SJSA1 (cell line): ENCODE data around the gene PLTP. TPM values are rescaled to one million over a fixed set of nuclear protein-coding genes. Genes with fewer than 3 reads are reported as not detected.

ENCODE experiments used
- DNase-seq, 2 experiments: peaks; one replicate each; pipeline ENCODE4 v3.0.0-alpha.2; 2015 to 2020; ENCODE audit warnings: low spot score in 2 of 2, low read depth in 1 of 2
- H3K27ac ChIP-seq: fragments of 250-450 bp; sonication (Bioruptor Pico); 2 replicates; pipeline ENCODE4 v1.5.1; 2020; ENCODE audit warnings: mild to moderate bottlenecking, moderate library complexity
- H3K27me3 ChIP-seq: fragments of 250-450 bp; sonication (Bioruptor Pico); replicated peaks from 2 replicates; pipeline ENCODE4 v1.5.1; 2020; ENCODE audit warnings: mild to moderate bottlenecking, moderate library complexity
- H3K36me3 ChIP-seq: fragments of 250-450 bp; sonication (Bioruptor Pico); 2 replicates; pipeline ENCODE4 v1.5.1; 2020; ENCODE audit warnings: mild to moderate bottlenecking
- H3K4me1 ChIP-seq: fragments of 250-450 bp; sonication (Bioruptor Pico); replicated peaks from 2 replicates; pipeline ENCODE4 v1.6.1; 2021; ENCODE audit warnings: mild to moderate bottlenecking
- H3K4me3 ChIP-seq: fragments of 250-450 bp; sonication (Bioruptor Pico); 2 replicates; pipeline ENCODE4 v1.5.1; 2020; ENCODE audit warnings: mild to moderate bottlenecking
- H3K9me3 ChIP-seq: fragments of 250-450 bp; sonication (Bioruptor Pico); replicated peaks from 2 replicates; pipeline ENCODE4 v1.5.1; 2020; ENCODE audit warnings: mild to moderate bottlenecking
- total RNA-seq: library from RNA; depleted of rRNA; stranded (reverse); fragments of >200 nt; shearing (Covaris generic); gene quantifications from 2 replicates; pipeline ENCODE4 v1.2.3, GENCODE V29; 2014

PLTP gene
- total RNA-seq, 1 experiment from 2014 or later, result 6.6 TPM

- H3K4me1 ChIP-seq, result no peaks in the 10 kb centered on the region
- no peak overlapping the region for H3K4me3 ChIP-seq
- H3K27ac ChIP-seq, result no peak overlapping the region
- no peaks in the 10 kb centered on the region for H3K9me3 ChIP-seq
- peaks cover 100% of the 10 kb centered on the region for H3K36me3 ChIP-seq
- H3K27me3 ChIP-seq, result no peaks in the 10 kb centered on the region
- DNase-seq, result peak in 1 of 2 experiments; percentile 40
These were observed 37.0 kb upstream of the PLTP start for GRCh38 chr20:45948742-45949541.

- DNase-seq, result no peak
- H3K36me3 ChIP-seq, result peaks cover 100% of the 10 kb centered on the region
- H3K4me1 ChIP-seq, result no peaks in the 10 kb centered on the region
- no peak overlapping the region for H3K27ac ChIP-seq
- H3K4me3 ChIP-seq, result no peak overlapping the region
- H3K9me3 ChIP-seq, result no peaks in the 10 kb centered on the region
- H3K27me3 ChIP-seq, result no peaks in the 10 kb centered on the region
These were observed 36.3 kb upstream of the PLTP start for GRCh38 chr20:45948261-45948733.

- H3K36me3 ChIP-seq, result peaks cover 96% of the 10 kb centered on the region
- H3K9me3 ChIP-seq, result no peaks in the 10 kb centered on the region
- H3K27ac ChIP-seq, result no peak overlapping the region
- peak in 1 of 2 experiments; percentile 42 for DNase-seq
- no peaks in the 10 kb centered on the region for H3K4me1 ChIP-seq
- H3K4me3 ChIP-seq, result no peak overlapping the region
- no peaks in the 10 kb centered on the region for H3K27me3 ChIP-seq
These were observed 35.3 kb upstream of the PLTP start for GRCh38 chr20:45947110-45947866.

- H3K27me3 ChIP-seq, result no peaks in the 10 kb centered on the region
- H3K4me1 ChIP-seq, result no peaks in the 10 kb centered on the region
- H3K36me3 ChIP-seq, result peaks cover 91% of the 10 kb centered on the region
- H3K27ac ChIP-seq, result no peak overlapping the region
- no peak for DNase-seq
- H3K9me3 ChIP-seq, result no peaks in the 10 kb centered on the region
- H3K4me3 ChIP-seq, result no peak overlapping the region
These were observed 34.4 kb upstream of the PLTP start for GRCh38 chr20:45946149-45946970.

- Histone ChIP-seq H3K27me3 (no peaks in the 10 kb centered on the region), H3K4me3 (no peak overlapping the region), H3K9me3 (no peaks in the 10 kb centered on the region), H3K36me3 (peaks cover 91% of the 10 kb centered on the region), H3K4me1 (no peaks in the 10 kb centered on the region), H3K27ac (no peak overlapping the region)
- no peak for DNase-seq
These were observed 33.8 kb upstream of the PLTP start for GRCh38 chr20:45945678-45946148.

- Histone ChIP-seq H3K27me3 (no peaks in the 10 kb centered on the region), H3K4me3 (no peak overlapping the region), H3K9me3 (no peaks in the 10 kb centered on the region), H3K36me3 (peaks cover 91% of the 10 kb centered on the region), H3K27ac (no peak overlapping the region), H3K4me1 (no peaks in the 10 kb centered on the region)
- no peak for DNase-seq
These were observed 33.2 kb upstream of the PLTP start for GRCh38 chr20:45944965-45945677.

GRCh38 chr20:45944151-45944964, 32.4 kb upstream of the PLTP start:
- Histone ChIP-seq H3K4me1 (no peaks in the 10 kb centered on the region), H3K27ac (no peak overlapping the region), H3K4me3 (no peak overlapping the region), H3K36me3 (peaks cover 91% of the 10 kb centered on the region), H3K9me3 (no peaks in the 10 kb centered on the region), H3K27me3 (no peaks in the 10 kb centered on the region)
- DNase-seq, result no peak

GRCh38 chr20:45943613-45944012, 31.7 kb upstream of the PLTP start:
- H3K36me3 ChIP-seq, result peaks cover 91% of the 10 kb centered on the region
- H3K4me3 ChIP-seq, result no peak overlapping the region
- no peaks in the 10 kb centered on the region for H3K27me3 ChIP-seq
- no peaks in the 10 kb centered on the region for H3K4me1 ChIP-seq
- no peak for DNase-seq
- H3K27ac ChIP-seq, result no peak overlapping the region
- H3K9me3 ChIP-seq, result no peaks in the 10 kb centered on the region

GRCh38 chr20:45940469-45940868, 28.5 kb upstream of the PLTP start:
- no peaks in the 10 kb centered on the region for H3K9me3 ChIP-seq
- H3K27ac ChIP-seq, result no peak overlapping the region
- peaks cover 79% of the 10 kb centered on the region for H3K36me3 ChIP-seq
- no peaks in the 10 kb centered on the region for H3K27me3 ChIP-seq
- no peak overlapping the region for H3K4me3 ChIP-seq
- H3K4me1 ChIP-seq, result no peaks in the 10 kb centered on the region; the same call in 1 of the 2 replicates
- DNase-seq, result no peak

GRCh38 chr20:45940053-45940452, 28.1 kb upstream of the PLTP start:
- no peak overlapping the region for H3K27ac ChIP-seq
- H3K27me3 ChIP-seq, result no peaks in the 10 kb centered on the region
- no peak overlapping the region for H3K4me3 ChIP-seq
- H3K4me1 ChIP-seq, result no peaks in the 10 kb centered on the region; the same call in 1 of the 2 replicates
- H3K36me3 ChIP-seq, result peaks cover 75% of the 10 kb centered on the region
- no peak for DNase-seq
- H3K9me3 ChIP-seq, result no peaks in the 10 kb centered on the region

- peaks cover 72% of the 10 kb centered on the region for H3K36me3 ChIP-seq
- H3K27ac ChIP-seq, result no peak overlapping the region
- no peak overlapping the region for H3K4me3 ChIP-seq
- no peaks in the 10 kb centered on the region for H3K9me3 ChIP-seq
- no peaks in the 10 kb centered on the region for H3K27me3 ChIP-seq
- no peak for DNase-seq
- H3K4me1 ChIP-seq, result no peaks in the 10 kb centered on the region; the same call in 1 of the 2 replicates
These were observed 26.9 kb upstream of the PLTP start for GRCh38 chr20:45938727-45939438.

- H3K4me1 ChIP-seq, result peaks cover 7% of the 10 kb centered on the region
- H3K27me3 ChIP-seq, result no peaks in the 10 kb centered on the region
- H3K36me3 ChIP-seq, result peaks cover 61% of the 10 kb centered on the region
- H3K4me3 ChIP-seq, result no peak overlapping the region
- no peaks in the 10 kb centered on the region for H3K9me3 ChIP-seq
- no peak for DNase-seq
- H3K27ac ChIP-seq, result no peak overlapping the region
These were observed 25.8 kb upstream of the PLTP start for GRCh38 chr20:45937765-45938164.
